ENCODE measurements around the gene EIF5B.
"Not testable (repeated sequence)": the region's sequence is repeated elsewhere in the genome, so short reads cannot be mapped to it uniquely, and the experiment has no call there.

Gene EIF5B

GRCh38 chr2:99337113-99338028, at the start of gene EIF5B:
Gene EIF5B (plus strand): TSS chr2:99337389. CDS start chr2:99337555, 166 bp downstream.
- DNase-seq (ENCODE audit: low spot score), result peak; percentile 92

DNA sequence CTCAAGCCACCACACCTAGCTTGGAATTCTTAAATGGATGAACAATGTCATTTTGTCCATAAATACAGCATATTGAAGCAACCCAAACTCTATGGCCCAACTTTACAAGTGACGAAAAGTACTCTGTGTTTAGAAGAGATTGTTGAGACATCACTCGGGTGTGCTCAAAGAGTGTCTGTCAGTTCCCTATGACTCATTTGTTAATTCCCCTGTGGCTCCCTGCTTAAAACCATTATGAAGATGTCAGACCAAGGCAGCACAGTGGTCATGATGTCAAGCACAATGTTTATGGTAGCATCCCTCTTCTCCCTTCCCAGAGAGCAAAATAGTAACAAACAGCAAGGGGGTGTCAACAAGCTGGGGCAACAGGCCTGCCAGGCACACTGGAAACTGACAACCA, 39.2 kb upstream of the EIF5B start:
- no peak for DNase-seq (ENCODE audit: low spot score)

GRCh38 chr2:99299580-99299979, 37.6 kb upstream of the EIF5B start:
- DNase-seq (ENCODE audit: low spot score), result no peak

- DNase-seq (ENCODE audit: low spot score), result not testable (repeated sequence)
Measured at GRCh38 chr2:99301097-99301496, 36.1 kb upstream of the EIF5B start, which contains the start of gene LYG1. Gene LYG1 (minus strand): TSS chr2:99301197. CDS start chr2:99295670, 5,527 bp downstream.

DNA sequence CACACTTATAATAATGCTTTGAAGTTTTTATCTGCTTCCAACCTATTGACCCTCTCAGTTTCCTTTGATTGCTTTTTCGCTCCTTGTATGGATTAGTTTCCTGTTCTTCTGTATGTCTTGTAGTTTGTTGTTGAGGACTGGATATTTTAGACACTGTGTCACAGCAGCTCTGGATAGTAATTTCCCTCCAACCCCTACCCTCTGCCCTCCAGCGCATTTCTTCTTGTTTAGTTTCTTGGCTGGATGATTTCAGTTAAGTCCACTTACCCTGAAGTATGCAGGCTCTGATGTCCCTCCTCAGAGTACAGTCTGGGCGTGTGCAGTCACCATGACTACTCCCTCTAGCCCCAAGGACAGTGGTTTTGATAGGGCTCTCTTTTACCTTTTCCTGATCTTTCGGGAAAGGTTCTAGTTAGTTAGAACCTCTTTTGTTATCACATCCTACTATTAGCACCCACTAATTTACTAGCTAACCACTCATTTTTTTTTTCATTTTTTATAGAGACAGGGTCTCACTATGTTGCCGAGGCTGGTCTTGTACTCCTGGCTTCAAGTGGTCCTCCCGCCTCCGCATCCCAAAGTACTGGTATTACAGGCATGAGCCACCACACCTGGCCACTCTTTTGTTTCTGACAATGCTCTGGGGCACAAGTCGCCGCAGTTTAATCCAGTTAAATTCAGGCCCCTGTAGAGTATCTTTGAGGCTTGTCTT, 19.9 kb upstream of the EIF5B start:
- DNase-seq (ENCODE audit: low spot score), result no peak

DNA sequence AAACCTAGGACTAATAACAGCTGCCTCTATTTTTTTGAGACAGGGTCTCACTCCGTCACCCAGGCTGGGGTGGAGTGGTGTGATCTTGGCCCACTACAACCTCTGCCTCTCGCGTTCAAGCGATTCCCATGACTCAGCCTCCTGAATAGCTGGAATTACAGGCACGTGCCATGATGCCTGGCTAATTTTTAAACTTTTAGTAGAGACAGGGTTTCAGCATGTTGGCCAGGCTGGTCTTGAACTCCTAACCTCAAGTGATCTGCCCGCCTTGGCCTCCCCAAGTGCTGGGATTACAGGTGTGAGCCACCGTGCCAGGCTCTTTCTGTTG, 19.4 kb upstream of the EIF5B start:
- not testable (repeated sequence) for DNase-seq (ENCODE audit: low spot score)

DNA sequence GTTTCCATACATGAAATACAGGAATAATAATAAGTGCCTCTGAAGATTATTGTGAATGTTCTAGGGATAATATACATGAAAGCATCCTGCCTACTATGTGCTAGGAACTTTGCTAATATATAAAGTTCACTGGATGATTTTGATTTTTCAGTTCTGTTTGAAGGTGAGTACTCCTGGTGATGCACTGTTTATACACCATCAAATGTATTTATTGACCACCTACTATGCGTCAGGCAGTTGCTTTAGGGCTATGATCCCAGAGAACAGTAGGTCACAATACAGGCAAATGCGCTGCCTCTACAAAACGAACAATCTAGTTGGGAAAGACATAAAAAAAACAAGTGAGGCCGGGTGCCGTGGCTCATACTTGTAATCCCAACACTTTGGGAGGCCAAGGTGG, 11.8 kb upstream of the EIF5B start:
- DNase-seq (ENCODE audit: low spot score), result no peak

DNA sequence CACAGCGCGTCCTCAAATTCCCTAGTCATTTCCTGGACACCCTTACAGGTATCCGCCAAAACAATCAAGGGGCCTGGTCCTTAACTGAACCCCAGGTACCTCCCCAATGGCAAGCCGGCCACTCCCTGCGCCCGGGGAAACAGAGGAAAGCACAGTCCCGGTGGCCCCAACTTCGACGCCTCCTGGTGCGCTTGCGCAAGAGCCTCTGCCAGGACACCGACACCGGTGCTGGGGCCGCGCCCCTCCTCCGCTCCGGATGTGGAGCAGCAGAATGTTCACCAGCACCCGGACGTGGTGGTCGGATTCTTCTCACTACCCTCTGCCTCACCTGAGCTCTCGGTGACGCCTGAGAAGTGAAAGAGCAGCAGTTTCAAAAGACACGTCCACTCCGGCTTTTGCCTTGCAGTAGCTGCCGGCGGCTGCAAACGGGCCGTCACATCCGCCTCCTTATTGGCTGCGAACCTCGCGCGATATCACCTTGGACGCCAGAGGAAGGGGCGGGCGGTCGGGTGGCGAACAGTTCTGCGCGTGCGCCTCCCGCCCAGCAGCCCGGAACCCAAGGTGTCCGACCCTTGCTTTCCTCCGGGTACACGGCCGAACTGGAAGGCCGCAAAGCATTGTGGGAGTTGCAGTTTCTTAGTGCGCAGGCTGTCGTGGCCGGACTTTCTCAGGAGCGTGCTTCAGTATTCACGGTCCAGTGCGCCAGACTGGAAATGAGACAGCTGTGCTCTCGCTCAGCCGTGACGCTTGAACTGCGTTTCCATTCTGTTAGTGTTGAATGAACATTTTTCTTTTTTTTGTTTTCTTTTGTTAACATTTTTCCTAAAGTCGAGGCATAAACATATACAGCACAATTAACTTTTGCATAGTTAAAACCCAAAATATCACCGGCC, 1.0 kb upstream of the EIF5B start, which contains the start of gene TXNDC9:
Gene TXNDC9 (minus strand): TSS at position 423 of the 893 bp plus-strand sequence. CDS start 3,123 bp downstream, outside the sequence.
- DNase-seq (ENCODE audit: low spot score), result peak; percentile 99

- no peak for DNase-seq (ENCODE audit: low spot score)
Measured at GRCh38 chr2:99336804-99337112, 431 bp upstream of the EIF5B start.

GRCh38 chr2:99338029-99338585, 918 bp downstream of the EIF5B start:
- peak; percentile 16 for DNase-seq (ENCODE audit: low spot score)

DNA sequence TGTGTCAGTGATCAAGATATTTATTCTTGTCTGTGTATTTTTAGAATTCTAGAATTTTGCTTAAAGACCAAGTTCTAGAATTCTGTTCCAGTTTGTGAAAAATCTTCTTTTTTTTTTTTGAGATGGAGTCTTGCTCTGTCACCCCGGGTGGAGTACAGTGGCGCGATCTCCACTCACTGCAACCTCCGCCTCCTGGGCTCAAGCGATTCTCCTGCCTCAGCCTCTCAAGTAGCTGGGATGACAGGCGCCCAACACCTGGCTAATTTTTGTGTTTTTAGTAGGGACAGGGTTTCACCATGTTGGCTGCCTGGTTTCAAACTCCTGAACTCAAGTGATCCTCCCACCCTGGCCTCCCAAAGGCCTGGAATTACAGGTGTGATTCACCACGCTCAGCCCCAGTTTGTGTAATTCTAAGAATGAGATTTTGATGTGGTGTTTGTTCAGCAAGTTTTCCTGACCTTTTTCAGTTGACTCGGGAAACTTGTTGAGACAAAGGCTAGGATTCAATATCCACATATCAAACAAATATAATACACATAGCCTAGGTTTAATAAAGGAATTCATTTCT, 3.6 kb downstream of the EIF5B start:
- no peak for DNase-seq (ENCODE audit: low spot score)

DNA sequence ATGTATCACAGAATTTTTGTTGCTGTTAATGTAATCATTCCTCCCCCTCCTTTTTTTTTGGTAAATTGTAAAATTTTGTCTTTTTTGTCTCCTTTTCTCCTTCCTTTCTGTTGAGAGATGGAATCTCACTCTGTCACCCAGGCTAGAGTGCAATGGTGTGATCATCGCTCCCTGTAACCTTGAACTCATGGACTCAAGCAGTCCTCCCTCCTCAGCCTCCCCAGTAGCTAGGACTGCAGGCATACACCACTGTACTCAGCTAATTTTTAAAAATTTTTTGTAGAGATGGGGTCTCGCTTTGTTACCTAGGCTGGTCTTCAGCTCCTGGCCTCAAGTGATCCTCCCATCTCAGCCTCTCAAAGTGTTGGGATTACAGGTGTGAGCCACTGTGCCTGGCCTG, 5.3 kb downstream of the EIF5B start:
- no peak for DNase-seq (ENCODE audit: low spot score)

DNA sequence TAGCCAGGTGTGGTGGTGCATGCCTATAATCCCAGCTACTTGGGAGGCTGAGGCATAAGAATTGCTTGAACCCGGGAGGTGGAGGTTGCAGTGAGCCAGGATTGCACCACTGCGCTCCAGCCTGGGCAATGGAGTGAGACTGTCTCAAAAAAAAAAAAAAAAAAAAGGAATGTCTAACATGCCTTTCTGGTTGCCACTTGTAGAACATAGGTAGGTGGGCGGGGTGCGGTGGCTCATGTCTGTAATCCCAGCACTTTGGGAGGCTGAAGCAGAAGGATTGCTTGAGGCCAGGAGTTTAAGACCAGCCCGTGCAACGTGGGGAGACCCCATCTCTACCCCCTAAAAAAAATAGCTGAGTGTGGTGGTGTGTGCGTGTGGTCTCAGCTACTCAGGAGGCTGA, 8.3 kb downstream of the EIF5B start:
- DNase-seq (ENCODE audit: low spot score), result not testable (repeated sequence)

DNA sequence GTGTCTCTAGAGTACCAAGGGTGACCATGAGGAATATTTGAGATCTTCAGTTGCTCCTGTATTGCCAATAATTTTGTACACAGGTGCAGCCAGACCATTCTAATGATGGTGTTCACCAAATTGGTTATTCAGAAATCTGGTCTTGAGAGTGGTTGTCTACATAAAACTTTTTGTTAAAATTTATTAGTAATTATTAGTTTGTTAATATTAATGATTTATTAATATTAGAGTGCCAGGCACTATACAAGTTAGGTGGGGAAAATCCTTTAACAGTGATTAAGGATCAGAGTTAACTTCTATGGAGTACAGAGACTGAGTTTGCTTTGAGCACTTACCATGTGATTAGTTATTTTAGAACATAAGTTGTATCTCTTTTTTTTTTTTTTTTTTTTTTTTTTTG, 9.0 kb downstream of the EIF5B start:
- no peak for DNase-seq (ENCODE audit: low spot score)

- DNase-seq (ENCODE audit: low spot score), result no peak
Measured at GRCh38 chr2:99348173-99348572, 11.0 kb downstream of the EIF5B start.

- DNase-seq (ENCODE audit: low spot score), result no peak
Measured at GRCh38 chr2:99350194-99350593, 13.0 kb downstream of the EIF5B start.

- no peak for DNase-seq (ENCODE audit: low spot score)
Measured at GRCh38 chr2:99354070-99354469, 16.9 kb downstream of the EIF5B start.

- not testable (repeated sequence) for DNase-seq (ENCODE audit: low spot score)
Measured at GRCh38 chr2:99354825-99355224, 17.6 kb downstream of the EIF5B start.

DNA sequence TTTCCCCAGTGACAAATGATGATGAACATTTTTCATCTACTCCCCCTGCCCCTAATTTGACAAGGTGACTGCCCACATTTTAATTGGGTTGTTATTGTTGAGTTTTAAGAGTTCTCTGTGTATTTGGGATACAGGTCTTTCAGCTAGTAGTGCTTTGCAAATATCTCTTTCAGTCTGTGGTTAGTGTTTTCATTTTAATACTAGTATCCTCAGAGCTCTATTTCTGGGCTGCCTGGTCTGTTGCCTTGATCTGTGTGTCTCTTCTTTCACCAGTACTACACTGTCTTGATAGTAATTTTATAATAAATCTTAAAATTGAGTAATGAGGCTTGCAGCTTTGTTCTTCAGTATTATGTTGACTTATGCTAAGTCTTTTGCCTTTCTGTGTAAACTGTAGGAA, 19.7 kb downstream of the EIF5B start:
- no peak for DNase-seq (ENCODE audit: low spot score)

- DNase-seq (ENCODE audit: low spot score), result no peak
Measured at GRCh38 chr2:99365661-99366060, 28.5 kb downstream of the EIF5B start.

DNA sequence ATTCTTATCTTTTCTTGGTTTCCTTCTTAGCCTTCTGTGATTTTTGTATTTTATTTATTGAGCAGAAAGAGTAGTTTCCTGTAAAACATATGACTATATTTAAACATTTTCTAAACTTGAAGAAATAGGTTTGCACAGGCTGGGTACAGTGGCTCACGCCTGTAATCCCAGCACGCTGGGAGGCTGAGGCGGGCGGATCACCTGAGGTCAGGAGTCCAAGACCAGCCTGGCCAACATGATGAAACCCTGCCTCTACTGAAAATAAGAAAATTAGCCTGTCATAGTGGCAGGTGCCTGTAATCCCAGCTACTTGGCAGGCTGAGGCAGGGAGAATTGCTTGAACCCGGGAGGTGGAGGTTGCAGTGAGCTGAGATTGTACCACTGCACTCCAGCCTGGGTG, 31.7 kb downstream of the EIF5B start:
- DNase-seq (ENCODE audit: low spot score), result not testable (repeated sequence)

DNA sequence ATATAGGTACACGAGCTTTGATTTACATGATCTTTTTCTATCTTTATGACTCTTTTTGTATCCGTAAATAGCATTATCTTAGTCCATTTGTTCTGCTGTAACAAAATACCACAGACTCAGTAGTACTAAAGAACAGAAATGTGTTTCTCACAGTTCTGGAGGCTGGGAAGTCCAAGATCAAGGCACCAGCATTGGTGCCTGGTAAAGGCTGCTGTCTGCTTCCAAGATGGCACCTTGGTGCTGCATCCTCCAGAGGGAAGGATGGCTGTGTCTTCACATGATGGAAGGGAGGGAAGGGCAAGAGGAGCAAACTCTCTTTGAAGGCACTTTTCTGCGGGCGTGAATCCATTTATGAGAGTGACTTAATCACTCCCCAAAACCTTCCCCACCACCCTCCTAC, 36.0 kb downstream of the EIF5B start:
- no peak for DNase-seq (ENCODE audit: low spot score)

Measured in kidney capillary endothelial cell (primary cell).